H1 (cell line): ENCODE data around the gene GBGT1. TPM values are rescaled to one million over a fixed set of nuclear protein-coding genes. Genes with fewer than 3 reads are reported as not detected.

Experiments used
- polyA plus RNA-seq, 7 experiments: library from polyadenylated mRNA; depleted of rRNA in 3 of 7; stranded (reverse) in 5 of 7; unstranded in 2 of 7; fragments of >200 nt in 5 of 7; fragments of 200-250 nt in 2 of 7; gene quantifications; 1 replicate in 5 of 7; 2 replicates in 1 of 7; 4 replicates in 1 of 7; pipeline versions ENCODE4 v1.2.1 to v1.2.3, GENCODE V29; 2011 to 2013; ENCODE audit warnings: missing spikeins in 2 of 7, mixed read lengths in 2 of 7
- total RNA-seq: library from RNA; stranded (reverse); fragmentation: NEBNext Ultra II Directional; extraction: Animal tissue kit (Norgen Biotek cat#: 25700); gene quantifications from 2 replicates; pipeline ENCODE4 v1.2.1, GENCODE V29; 2021
- TF ChIP-seq, protein P1 (sequence below): fragments of 300-600 bp; sonication (generic); IDR thresholded peaks from 2 replicates; pipeline ENCODE4 v1.7.1; 2012; ENCODE audit warnings: low read length, moderate library complexity, mild to moderate bottlenecking, inconsistent platforms; ENCODE audit not compliant: insufficient replicate concordance

Gene GBGT1
- total and polyA plus RNA-seq, 2 of the 8 experiments (the other 6 are each of a cell fraction or from before 2014, with no cell fraction given) = 7.1 to 9.7 TPM

- TF ChIP-seq, protein P1, sequence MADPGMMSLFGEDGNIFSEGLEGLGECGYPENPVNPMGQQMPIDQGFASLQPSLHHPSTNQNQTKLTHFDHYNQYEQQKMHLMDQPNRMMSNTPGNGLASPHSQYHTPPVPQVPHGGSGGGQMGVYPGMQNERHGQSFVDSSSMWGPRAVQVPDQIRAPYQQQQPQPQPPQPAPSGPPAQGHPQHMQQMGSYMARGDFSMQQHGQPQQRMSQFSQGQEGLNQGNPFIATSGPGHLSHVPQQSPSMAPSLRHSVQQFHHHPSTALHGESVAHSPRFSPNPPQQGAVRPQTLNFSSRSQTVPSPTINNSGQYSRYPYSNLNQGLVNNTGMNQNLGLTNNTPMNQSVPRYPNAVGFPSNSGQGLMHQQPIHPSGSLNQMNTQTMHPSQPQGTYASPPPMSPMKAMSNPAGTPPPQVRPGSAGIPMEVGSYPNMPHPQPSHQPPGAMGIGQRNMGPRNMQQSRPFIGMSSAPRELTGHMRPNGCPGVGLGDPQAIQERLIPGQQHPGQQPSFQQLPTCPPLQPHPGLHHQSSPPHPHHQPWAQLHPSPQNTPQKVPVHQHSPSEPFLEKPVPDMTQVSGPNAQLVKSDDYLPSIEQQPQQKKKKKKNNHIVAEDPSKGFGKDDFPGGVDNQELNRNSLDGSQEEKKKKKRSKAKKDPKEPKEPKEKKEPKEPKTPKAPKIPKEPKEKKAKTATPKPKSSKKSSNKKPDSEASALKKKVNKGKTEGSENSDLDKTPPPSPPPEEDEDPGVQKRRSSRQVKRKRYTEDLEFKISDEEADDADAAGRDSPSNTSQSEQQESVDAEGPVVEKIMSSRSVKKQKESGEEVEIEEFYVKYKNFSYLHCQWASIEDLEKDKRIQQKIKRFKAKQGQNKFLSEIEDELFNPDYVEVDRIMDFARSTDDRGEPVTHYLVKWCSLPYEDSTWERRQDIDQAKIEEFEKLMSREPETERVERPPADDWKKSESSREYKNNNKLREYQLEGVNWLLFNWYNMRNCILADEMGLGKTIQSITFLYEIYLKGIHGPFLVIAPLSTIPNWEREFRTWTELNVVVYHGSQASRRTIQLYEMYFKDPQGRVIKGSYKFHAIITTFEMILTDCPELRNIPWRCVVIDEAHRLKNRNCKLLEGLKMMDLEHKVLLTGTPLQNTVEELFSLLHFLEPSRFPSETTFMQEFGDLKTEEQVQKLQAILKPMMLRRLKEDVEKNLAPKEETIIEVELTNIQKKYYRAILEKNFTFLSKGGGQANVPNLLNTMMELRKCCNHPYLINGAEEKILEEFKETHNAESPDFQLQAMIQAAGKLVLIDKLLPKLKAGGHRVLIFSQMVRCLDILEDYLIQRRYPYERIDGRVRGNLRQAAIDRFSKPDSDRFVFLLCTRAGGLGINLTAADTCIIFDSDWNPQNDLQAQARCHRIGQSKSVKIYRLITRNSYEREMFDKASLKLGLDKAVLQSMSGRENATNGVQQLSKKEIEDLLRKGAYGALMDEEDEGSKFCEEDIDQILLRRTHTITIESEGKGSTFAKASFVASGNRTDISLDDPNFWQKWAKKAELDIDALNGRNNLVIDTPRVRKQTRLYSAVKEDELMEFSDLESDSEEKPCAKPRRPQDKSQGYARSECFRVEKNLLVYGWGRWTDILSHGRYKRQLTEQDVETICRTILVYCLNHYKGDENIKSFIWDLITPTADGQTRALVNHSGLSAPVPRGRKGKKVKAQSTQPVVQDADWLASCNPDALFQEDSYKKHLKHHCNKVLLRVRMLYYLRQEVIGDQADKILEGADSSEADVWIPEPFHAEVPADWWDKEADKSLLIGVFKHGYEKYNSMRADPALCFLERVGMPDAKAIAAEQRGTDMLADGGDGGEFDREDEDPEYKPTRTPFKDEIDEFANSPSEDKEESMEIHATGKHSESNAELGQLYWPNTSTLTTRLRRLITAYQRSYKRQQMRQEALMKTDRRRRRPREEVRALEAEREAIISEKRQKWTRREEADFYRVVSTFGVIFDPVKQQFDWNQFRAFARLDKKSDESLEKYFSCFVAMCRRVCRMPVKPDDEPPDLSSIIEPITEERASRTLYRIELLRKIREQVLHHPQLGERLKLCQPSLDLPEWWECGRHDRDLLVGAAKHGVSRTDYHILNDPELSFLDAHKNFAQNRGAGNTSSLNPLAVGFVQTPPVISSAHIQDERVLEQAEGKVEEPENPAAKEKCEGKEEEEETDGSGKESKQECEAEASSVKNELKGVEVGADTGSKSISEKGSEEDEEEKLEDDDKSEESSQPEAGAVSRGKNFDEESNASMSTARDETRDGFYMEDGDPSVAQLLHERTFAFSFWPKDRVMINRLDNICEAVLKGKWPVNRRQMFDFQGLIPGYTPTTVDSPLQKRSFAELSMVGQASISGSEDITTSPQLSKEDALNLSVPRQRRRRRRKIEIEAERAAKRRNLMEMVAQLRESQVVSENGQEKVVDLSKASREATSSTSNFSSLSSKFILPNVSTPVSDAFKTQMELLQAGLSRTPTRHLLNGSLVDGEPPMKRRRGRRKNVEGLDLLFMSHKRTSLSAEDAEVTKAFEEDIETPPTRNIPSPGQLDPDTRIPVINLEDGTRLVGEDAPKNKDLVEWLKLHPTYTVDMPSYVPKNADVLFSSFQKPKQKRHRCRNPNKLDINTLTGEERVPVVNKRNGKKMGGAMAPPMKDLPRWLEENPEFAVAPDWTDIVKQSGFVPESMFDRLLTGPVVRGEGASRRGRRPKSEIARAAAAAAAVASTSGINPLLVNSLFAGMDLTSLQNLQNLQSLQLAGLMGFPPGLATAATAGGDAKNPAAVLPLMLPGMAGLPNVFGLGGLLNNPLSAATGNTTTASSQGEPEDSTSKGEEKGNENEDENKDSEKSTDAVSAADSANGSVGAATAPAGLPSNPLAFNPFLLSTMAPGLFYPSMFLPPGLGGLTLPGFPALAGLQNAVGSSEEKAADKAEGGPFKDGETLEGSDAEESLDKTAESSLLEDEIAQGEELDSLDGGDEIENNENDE = no peak
These were observed 23.9 kb upstream of the GBGT1 start (continued) for GRCh38 chr9:133187561-133188005.
